H9 (cell line): Measurements from ENCODE around the gene CHRNB4. TPM values are rescaled to one million over a fixed set of nuclear protein-coding genes. Genes with fewer than 3 reads are reported as not detected.

Source experiments
- DNase-seq: peaks from one replicate; pipeline ENCODE4 v3.0.0-alpha.2; 2017
- H2AFZ ChIP-seq: one replicate; pipeline ENCODE4 v1.6.1; 2013; ENCODE audit warnings: mild to moderate bottlenecking, low read length, control low read depth, moderate library complexity
- H2AK5ac ChIP-seq: 2 replicates; pipeline ENCODE4 v1.6.1; 2013; ENCODE audit warnings: low read length, control low read depth, mixed read lengths; ENCODE audit not compliant: insufficient read length
- H2BK120ac ChIP-seq: one replicate; pipeline ENCODE4 v1.6.1; 2013; ENCODE audit warnings: low read depth, mild to moderate bottlenecking, low read length, control low read depth, inconsistent platforms; ENCODE audit not compliant: poor library complexity, severe bottlenecking
- H2BK12ac ChIP-seq: 2 replicates; pipeline ENCODE4 v1.6.1; 2013; ENCODE audit warnings: low read length, control low read depth, mixed read lengths, low read depth; ENCODE audit not compliant: insufficient read length
- H2BK15ac ChIP-seq: 2 replicates; pipeline ENCODE4 v1.6.1; 2013; ENCODE audit warnings: low read depth, low read length, control low read depth
- H2BK20ac ChIP-seq: one replicate; pipeline ENCODE4 v1.6.1; 2013; ENCODE audit warnings: low read depth, mild to moderate bottlenecking, low read length, control low read depth, inconsistent platforms; ENCODE audit not compliant: poor library complexity, severe bottlenecking
- H2BK5ac ChIP-seq: 2 replicates; pipeline ENCODE4 v1.6.1; 2013; ENCODE audit warnings: low read length, control low read depth, mixed read lengths; ENCODE audit not compliant: insufficient read length
- H3K14ac ChIP-seq: 2 replicates; pipeline ENCODE4 v1.6.1; 2013; ENCODE audit warnings: low read length, control low read depth; ENCODE audit not compliant: insufficient read depth
- H3K18ac ChIP-seq: 2 replicates; pipeline ENCODE4 v1.6.1; 2013; ENCODE audit warnings: low read depth, mild to moderate bottlenecking, mixed read lengths, low read length, control low read depth; ENCODE audit not compliant: insufficient read length
- H3K23ac ChIP-seq: 2 replicates; pipeline ENCODE4 v1.6.1; 2013; ENCODE audit warnings: low read length, control low read depth, mixed read lengths, low read depth; ENCODE audit not compliant: insufficient read length
- H3K23me2 ChIP-seq: 2 replicates; pipeline ENCODE4 v1.6.1; 2013; ENCODE audit warnings: low read depth, mild to moderate bottlenecking, mixed read lengths, low read length, control low read depth; ENCODE audit not compliant: insufficient read length, poor library complexity, severe bottlenecking
- H3K27ac ChIP-seq: 2 replicates; pipeline ENCODE4 v1.5.1; 2013; ENCODE audit warnings: low read length, control low read depth, mixed read lengths, low read depth; ENCODE audit not compliant: insufficient read length
- H3K27me3 ChIP-seq: 2 replicates; pipeline ENCODE4 v1.6.1; 2013; ENCODE audit warnings: low read length, control low read depth, inconsistent platforms; ENCODE audit not compliant: insufficient read depth
- H3K4ac ChIP-seq: 2 replicates; pipeline ENCODE4 v1.6.1; 2013; ENCODE audit warnings: low read depth, mild to moderate bottlenecking, control low read depth, inconsistent platforms, low read length, moderate library complexity
- H3K4me1 ChIP-seq: 2 replicates; pipeline ENCODE4 v1.6.1; 2013; ENCODE audit warnings: low read length, control low read depth, inconsistent platforms; ENCODE audit not compliant: insufficient read depth
- H3K4me2 ChIP-seq: 2 replicates; pipeline ENCODE4 v1.6.1; 2013; ENCODE audit warnings: low read length, control low read depth, mixed read lengths; ENCODE audit not compliant: insufficient read length, insufficient read depth
- H3K56ac ChIP-seq: 2 replicates; pipeline ENCODE4 v1.6.1; 2013; ENCODE audit warnings: low read depth, mild to moderate bottlenecking, mixed read lengths, low read length, control low read depth; ENCODE audit not compliant: insufficient read length
- H3K79me1 ChIP-seq: 2 replicates; pipeline ENCODE4 v1.6.1; 2013; ENCODE audit warnings: low read depth, mild to moderate bottlenecking, moderate library complexity, low read length, control low read depth, inconsistent platforms; ENCODE audit not compliant: insufficient read depth, poor library complexity, severe bottlenecking
- H3K79me2 ChIP-seq: 2 replicates; pipeline ENCODE4 v1.6.1; 2013; ENCODE audit warnings: low read length, control low read depth, inconsistent platforms; ENCODE audit not compliant: insufficient read depth
- H3K9ac ChIP-seq: 2 replicates; pipeline ENCODE4 v1.6.1; 2013; ENCODE audit warnings: low read length, control low read depth, mixed read lengths; ENCODE audit not compliant: insufficient read length; ENCODE audit errors: extremely low read depth
- H3K9me3 ChIP-seq: one replicate; pipeline ENCODE4 v1.6.1; 2013; ENCODE audit warnings: low read depth, low read length, inconsistent platforms; ENCODE audit not compliant: control insufficient read depth
- H3T11ph ChIP-seq: one replicate; pipeline ENCODE4 v1.6.1; 2013; ENCODE audit warnings: mild to moderate bottlenecking, low read length, control low read depth, inconsistent platforms
- H4K20me1 ChIP-seq: one replicate; pipeline ENCODE4 v1.6.1; 2013; ENCODE audit not compliant: control insufficient read depth, insufficient read length, insufficient read depth
- H4K5ac ChIP-seq: 2 replicates; pipeline ENCODE4 v1.6.1; 2013; ENCODE audit warnings: low read depth, mild to moderate bottlenecking, mixed read lengths, low read length, control low read depth; ENCODE audit not compliant: insufficient read length
- H4K8ac ChIP-seq: replicated peaks from 2 replicates; pipeline ENCODE4 v1.6.1; 2013; ENCODE audit warnings: low read length, control low read depth, mixed read lengths, low read depth; ENCODE audit not compliant: insufficient read length
- H4K91ac ChIP-seq: 2 replicates; pipeline ENCODE4 v1.6.1; 2013; ENCODE audit warnings: low read depth, mild to moderate bottlenecking, moderate library complexity, mixed read lengths, low read length, control low read depth; ENCODE audit not compliant: insufficient read length
- H3K27ac Mint-ChIP-seq, 3 experiments: 2 replicates in 2 of 3; 3 replicates in 1 of 3; pipeline ENCODE4 v1.8.0; 2020 to 2021; ENCODE audit warnings: mixed read lengths in 3 of 3, mild to moderate bottlenecking in 1 of 3, moderate library complexity in 1 of 3
- H3K27me3 Mint-ChIP-seq: 2 replicates; pipeline ENCODE4 v1.8.0; 2021; ENCODE audit warnings: low read depth, mild to moderate bottlenecking, moderate library complexity, mixed read lengths
- H3K36me3 Mint-ChIP-seq, 3 experiments: 2 replicates in 2 of 3; 3 replicates in 1 of 3; pipeline ENCODE4 v1.8.0; 2020 to 2021; ENCODE audit warnings: low read depth in 3 of 3, mixed read lengths in 3 of 3; ENCODE audit not compliant: insufficient read depth in 1 of 3
- H3K4me1 Mint-ChIP-seq, 2 experiments: 2 replicates each; pipeline ENCODE4 v1.8.0; 2020; ENCODE audit warnings: mixed read lengths in 2 of 2
- H3K4me3 Mint-ChIP-seq, 2 experiments: 2 replicates in 1 of 2; 3 replicates in 1 of 2; pipeline ENCODE4 v1.8.0; 2020 to 2021; ENCODE audit warnings: mild to moderate bottlenecking in 2 of 2, mixed read lengths in 2 of 2, moderate library complexity in 1 of 2
- H3K9me3 Mint-ChIP-seq, 2 experiments: 2 replicates in 1 of 2; 3 replicates in 1 of 2; pipeline ENCODE4 v1.8.0; 2020; ENCODE audit warnings: mild to moderate bottlenecking in 2 of 2, mixed read lengths in 2 of 2, moderate library complexity in 1 of 2
- WGBS: extraction: QIAGEN DNeasy Blood & Tissue Kit; methylation state at CpG from one replicate; pipeline ENCODE4 v1.1.7; 2013; ENCODE audit warnings: missing lambda C conversion rate, low lambda C conversion rate, mixed read lengths; ENCODE audit not compliant: insufficient read length; ENCODE audit errors: extremely low coverage; 5-methylcytosine and 5-hydroxymethylcytosine counted together
- total RNA-seq: library from RNA; stranded (reverse); gene quantifications from 2 replicates; pipeline ENCODE4 v1.2.1, GENCODE V29; 2021
- TF ChIP-seq, protein P1 (sequence below): fragments of 200-600 bp; sonication (generic); conservative IDR thresholded peaks from 3 replicates; pipeline ENCODE4 v1.8.0; 2021; ENCODE audit warnings: antibody characterized with exemption, mild to moderate bottlenecking

Gene CHRNB4
- total RNA-seq, 1 experiment from 2014 or later, result 1.9 TPM

DNA sequence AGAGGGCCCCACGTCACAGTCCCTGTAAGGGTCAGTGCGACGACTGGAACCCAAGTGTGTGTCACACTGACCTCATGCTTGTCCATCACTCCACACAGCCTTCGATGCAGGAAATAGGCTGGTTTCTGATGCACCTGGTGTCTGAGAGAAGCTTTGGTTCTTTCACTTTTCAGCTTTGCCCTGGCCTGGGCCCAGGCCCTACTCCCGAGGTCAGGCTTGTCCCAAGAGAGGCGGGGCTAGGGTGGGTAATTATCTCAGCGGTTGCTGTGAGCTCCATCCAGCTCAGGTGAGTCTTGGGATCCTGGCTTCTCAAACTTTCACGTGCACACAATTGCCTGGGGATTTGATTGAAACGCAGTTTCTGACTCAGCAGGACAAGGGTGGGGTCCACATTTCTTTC lies 19.6 kb upstream of the CHRNB4 start:
- peaks cover 3% of the 10 kb centered on the region in 2 experiments; a peak in 2 of 4 replicates for H3K4me1 Mint-ChIP-seq
- TF ChIP-seq, protein P1, sequence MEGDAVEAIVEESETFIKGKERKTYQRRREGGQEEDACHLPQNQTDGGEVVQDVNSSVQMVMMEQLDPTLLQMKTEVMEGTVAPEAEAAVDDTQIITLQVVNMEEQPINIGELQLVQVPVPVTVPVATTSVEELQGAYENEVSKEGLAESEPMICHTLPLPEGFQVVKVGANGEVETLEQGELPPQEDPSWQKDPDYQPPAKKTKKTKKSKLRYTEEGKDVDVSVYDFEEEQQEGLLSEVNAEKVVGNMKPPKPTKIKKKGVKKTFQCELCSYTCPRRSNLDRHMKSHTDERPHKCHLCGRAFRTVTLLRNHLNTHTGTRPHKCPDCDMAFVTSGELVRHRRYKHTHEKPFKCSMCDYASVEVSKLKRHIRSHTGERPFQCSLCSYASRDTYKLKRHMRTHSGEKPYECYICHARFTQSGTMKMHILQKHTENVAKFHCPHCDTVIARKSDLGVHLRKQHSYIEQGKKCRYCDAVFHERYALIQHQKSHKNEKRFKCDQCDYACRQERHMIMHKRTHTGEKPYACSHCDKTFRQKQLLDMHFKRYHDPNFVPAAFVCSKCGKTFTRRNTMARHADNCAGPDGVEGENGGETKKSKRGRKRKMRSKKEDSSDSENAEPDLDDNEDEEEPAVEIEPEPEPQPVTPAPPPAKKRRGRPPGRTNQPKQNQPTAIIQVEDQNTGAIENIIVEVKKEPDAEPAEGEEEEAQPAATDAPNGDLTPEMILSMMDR, result no peak
- Histone ChIP-seq H3K4me1 (no peaks in the 10 kb centered on the region), H3K14ac (no peak overlapping the region), H3K79me1 (no peaks in the 10 kb centered on the region), H4K5ac (no peak overlapping the region), H2AFZ (no peak overlapping the region), H3K4ac (no peak overlapping the region), H2AK5ac (no peak overlapping the region), H2BK5ac (no peak overlapping the region), H3K56ac (no peak overlapping the region), H2BK12ac (no peak overlapping the region), H3K79me2 (no peaks in the 10 kb centered on the region), H2BK20ac (no peak overlapping the region), H3K23me2 (peaks cover 4% of the 10 kb centered on the region), H3K9me3 (no peaks in the 10 kb centered on the region), H3K23ac (no peak overlapping the region), H3T11ph (no peak overlapping the region), H3K27me3 (no peaks in the 10 kb centered on the region), H3K18ac (no peak overlapping the region), H3K27ac (no peak overlapping the region), H4K20me1 (no peaks in the 10 kb centered on the region), H4K91ac (no peak overlapping the region), H4K8ac (no peak overlapping the region), H3K4me2 (no peak overlapping the region), H2BK15ac (no peak overlapping the region), H3K9ac (no peak overlapping the region), H2BK120ac (no peak overlapping the region)
- H3K4me3 Mint-ChIP-seq, result no peak overlapping the region
- no peak overlapping the region for H3K27ac Mint-ChIP-seq
- DNase-seq, result no peak
- H3K9me3 Mint-ChIP-seq, result no peaks in the 10 kb centered on the region; a peak in 1 of 5 replicates
- no peaks in the 10 kb centered on the region for H3K36me3 Mint-ChIP-seq
- no CpG with 5 or more reads among the region's 9 CpGs for WGBS
- peaks cover under 1% of the 10 kb centered on the region for H3K27me3 Mint-ChIP-seq
